GOT3 (cell line): Measurements from ENCODE around the gene SH3BP4.

Experiments used
- DNase-seq: peaks from one replicate; lab custom pipeline; 2025; ENCODE audit warnings: mixed read lengths; lab: John Stamatoyannopoulos, UW

Gene SH3BP4

GRCh38 chr2:234967201-234967869 is 15.5 kb downstream of the SH3BP4 start:
- DNase-seq: no peak

GRCh38 chr2:234967870-234968208 is 16.0 kb downstream of the SH3BP4 start:
- DNase-seq: no peak

GRCh38 chr2:234968631-234969305 is 17.0 kb downstream of the SH3BP4 start:
- no peak for DNase-seq

GRCh38 chr2:234969306-234970098 is 17.7 kb downstream of the SH3BP4 start:
- no peak for DNase-seq

GRCh38 chr2:234970099-234970440 is 18.3 kb downstream of the SH3BP4 start:
- no peak for DNase-seq

GRCh38 chr2:234970477-234970882 is 18.7 kb downstream of the SH3BP4 start:
- DNase-seq: no peak

- DNase-seq: no peak
Observed at GRCh38 chr2:234971496-234971895, 19.7 kb downstream of the SH3BP4 start.

GRCh38 chr2:234973008-234973407 is 21.2 kb downstream of the SH3BP4 start:
- DNase-seq: no peak

GRCh38 chr2:234974501-234975385 is 22.9 kb downstream of the SH3BP4 start:
- DNase-seq: no peak

- DNase-seq: no peak
Observed at GRCh38 chr2:234975611-234976010, 23.8 kb downstream of the SH3BP4 start.

GRCh38 chr2:234976479-234977227 is 24.8 kb downstream of the SH3BP4 start:
- no peak for DNase-seq

GRCh38 chr2:234977228-234977679 is 25.4 kb downstream of the SH3BP4 start:
- no peak for DNase-seq

- no peak for DNase-seq
Observed at GRCh38 chr2:234978466-234979203, 26.8 kb downstream of the SH3BP4 start.

- no peak for DNase-seq
Observed at GRCh38 chr2:234979204-234980167, 27.7 kb downstream of the SH3BP4 start.

- DNase-seq: no peak
Observed at GRCh38 chr2:234980451-234981187, 28.8 kb downstream of the SH3BP4 start.

- DNase-seq: peak; percentile 75
Observed at GRCh38 chr2:234981197-234982095, 29.6 kb downstream of the SH3BP4 start.

GRCh38 chr2:234982096-234982834 is 30.4 kb downstream of the SH3BP4 start:
- DNase-seq: no peak
